Panc1 (cell line): ENCODE measurements around the gene PSMD7. TPM values are rescaled to one million over a fixed set of nuclear protein-coding genes. Genes with fewer than 3 reads are reported as not detected.

Experiments used
- ATAC-seq: fragments of 200-7000 bp; cut with Tn5 transposase; 2 replicates; pipeline ENCODE4 v1.9.1; 2020; ENCODE audit warnings: mild to moderate bottlenecking, moderate library complexity
- BruUV-seq: library from RNA; stranded (reverse); fragments of 400-500 nt; replicated peaks from 2 replicates; lab custom pipeline; 2021; lab: Mats Ljungman, UMichigan
- CTCF ChIA-PET: fragments of 300-600 bp; sonication (Branson Sonifier 250); formaldehyde crosslinking; loops from one replicate; lab custom pipeline; 2022; ENCODE audit warnings: antibody characterized with exemption; lab: Charles Lee
- POLR2A ChIA-PET: fragments of 300-600 bp; sonication (Branson Sonifier 250); formaldehyde crosslinking; loops from one replicate; lab custom pipeline; 2022; ENCODE audit warnings: antibody characterized with exemption; lab: Charles Lee
- DNase-seq: peaks from one replicate; pipeline ENCODE4 v3.0.0-alpha.2; 2010; ENCODE audit warnings: low read depth, low spot score
- H3K27ac ChIP-seq: 2 replicates; pipeline ENCODE4 v1.5.1; 2011; ENCODE audit warnings: mild to moderate bottlenecking, low read length, inconsistent platforms
- H3K27me3 ChIP-seq: fragments of 200-500 bp; sonication (Bioruptor generic); 2 replicates; pipeline ENCODE4 v1.6.0; 2014; ENCODE audit warnings: low read length, inconsistent platforms; ENCODE audit not compliant: control insufficient read depth, insufficient read depth
- H3K36me3 ChIP-seq: fragments of 200-500 bp; sonication (Bioruptor generic); 2 replicates; pipeline ENCODE4 v1.5.1; 2014; ENCODE audit warnings: inconsistent platforms, mild to moderate bottlenecking, low read length, moderate library complexity; ENCODE audit not compliant: control insufficient read depth, insufficient read depth
- H3K4me1 ChIP-seq: 2 replicates; pipeline ENCODE4 v1.5.1; 2011; ENCODE audit warnings: inconsistent platforms, mild to moderate bottlenecking, low read length, moderate library complexity; ENCODE audit not compliant: control insufficient read depth, insufficient read depth
- H3K4me3 ChIP-seq, 2 experiments: 2 replicates each; pipeline ENCODE4 v1.5.1; 2011 to 2012; ENCODE audit warnings: low read depth in 2 of 2, low read length in 2 of 2, mild to moderate bottlenecking in 2 of 2, inconsistent platforms in 1 of 2, moderate library complexity in 1 of 2
- H3K9me3 ChIP-seq: fragments of 200-500 bp; sonication (Bioruptor generic); 2 replicates; pipeline ENCODE4 v1.5.1; 2014; ENCODE audit warnings: low read depth, mild to moderate bottlenecking, inconsistent platforms, low read length, moderate library complexity; ENCODE audit not compliant: control insufficient read depth, insufficient read depth
- CTCF ChIP-seq: fragments of 450-650 bp; IDR thresholded peaks from 2 replicates; pipeline ENCODE4 v1.5.1; 2017; ENCODE audit warnings: mild to moderate bottlenecking
- POLR2AphosphoS5 ChIP-seq: IDR thresholded peaks from 2 replicates; pipeline ENCODE4 v1.6.1; 2012; ENCODE audit warnings: mild to moderate bottlenecking, low read depth, low read length, moderate library complexity
- SIN3A ChIP-seq: IDR thresholded peaks from 2 replicates; pipeline ENCODE4 v1.6.1; 2012; ENCODE audit warnings: low read depth, mild to moderate bottlenecking, low read length, moderate library complexity, borderline replicate concordance; ENCODE audit not compliant: insufficient read depth
- TCF7L2 ChIP-seq: IDR thresholded peaks from 2 replicates; pipeline ENCODE4 v1.6.1; 2011; ENCODE audit warnings: mild to moderate bottlenecking, low read depth, low read length, inconsistent platforms
- in situ Hi-C: cut with HindIII; loops from 2 replicates; pipeline ENCODE4 v1.10.0; 2016; ENCODE audit warnings: low sequenced_read_pairs, low pct_unique_long_range_greater_than_20kb
- intact Hi-C: fragments of 100-400 bp; cut with micrococcal nuclease; formaldehyde crosslinking; loops from one replicate; pipeline ENCODE4 v1.10.0; 2022; ENCODE audit not compliant: unreplicated experiment
- total RNA-seq: library from RNA; stranded (reverse); gene quantifications from one replicate; pipeline ENCODE4 v1.2.1, GENCODE V29; 2021; ENCODE audit not compliant: unreplicated experiment
- TF ChIP-seq, protein P1 (sequence below), 2 experiments: IDR thresholded peaks; 2 replicates each; pipeline ENCODE4 v1.6.1; 2011 to 2012; ENCODE audit warnings: low read depth in 2 of 2, control low read depth in 1 of 2, low read length in 1 of 2, mild to moderate bottlenecking in 1 of 2, moderate library complexity in 1 of 2; ENCODE audit not compliant: insufficient read depth in 1 of 2

The PSMD7 gene
- total RNA-seq, 1 experiment from 2014 or later, result 83.9 TPM

DNA sequence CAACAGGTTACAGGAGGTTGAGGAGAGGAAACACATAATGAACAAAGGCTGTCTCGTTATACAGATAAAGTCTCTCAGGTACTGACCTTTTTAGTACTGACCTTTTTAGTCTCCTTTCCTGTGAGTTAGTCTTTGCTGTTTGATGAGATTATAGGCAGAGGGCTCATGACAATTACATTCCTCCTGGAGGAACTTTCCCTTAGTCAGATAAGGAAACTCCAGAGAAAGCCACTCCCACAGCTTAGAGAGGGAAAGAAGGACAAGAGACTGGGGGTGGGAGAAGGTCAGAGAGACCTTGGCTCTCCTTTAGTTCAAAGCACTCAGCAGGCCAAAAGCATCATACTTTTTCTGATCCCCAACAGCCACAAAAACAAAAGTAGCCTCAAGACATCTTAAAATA, 15.3 kb upstream of the PSMD7 start:
- no peaks in the 10 kb centered on the region for H3K36me3 ChIP-seq
- ATAC-seq (no peak), DNase-seq (no peak)
- in situ Hi-C loops (no loop called here), intact Hi-C loops (no loop called here)
- BruUV-seq, result no TSS peak
- H3K9me3 ChIP-seq, result no peaks in the 10 kb centered on the region
- H3K4me3 ChIP-seq, result no peak overlapping the region
- no peaks in the 10 kb centered on the region for H3K27me3 ChIP-seq
- CTCF ChIA-PET, result no interaction called here
- no peak overlapping the region for H3K27ac ChIP-seq
- no peaks in the 10 kb centered on the region for H3K4me1 ChIP-seq
- POLR2A ChIA-PET, result no interaction called here
- TF ChIP-seq, protein P1, sequence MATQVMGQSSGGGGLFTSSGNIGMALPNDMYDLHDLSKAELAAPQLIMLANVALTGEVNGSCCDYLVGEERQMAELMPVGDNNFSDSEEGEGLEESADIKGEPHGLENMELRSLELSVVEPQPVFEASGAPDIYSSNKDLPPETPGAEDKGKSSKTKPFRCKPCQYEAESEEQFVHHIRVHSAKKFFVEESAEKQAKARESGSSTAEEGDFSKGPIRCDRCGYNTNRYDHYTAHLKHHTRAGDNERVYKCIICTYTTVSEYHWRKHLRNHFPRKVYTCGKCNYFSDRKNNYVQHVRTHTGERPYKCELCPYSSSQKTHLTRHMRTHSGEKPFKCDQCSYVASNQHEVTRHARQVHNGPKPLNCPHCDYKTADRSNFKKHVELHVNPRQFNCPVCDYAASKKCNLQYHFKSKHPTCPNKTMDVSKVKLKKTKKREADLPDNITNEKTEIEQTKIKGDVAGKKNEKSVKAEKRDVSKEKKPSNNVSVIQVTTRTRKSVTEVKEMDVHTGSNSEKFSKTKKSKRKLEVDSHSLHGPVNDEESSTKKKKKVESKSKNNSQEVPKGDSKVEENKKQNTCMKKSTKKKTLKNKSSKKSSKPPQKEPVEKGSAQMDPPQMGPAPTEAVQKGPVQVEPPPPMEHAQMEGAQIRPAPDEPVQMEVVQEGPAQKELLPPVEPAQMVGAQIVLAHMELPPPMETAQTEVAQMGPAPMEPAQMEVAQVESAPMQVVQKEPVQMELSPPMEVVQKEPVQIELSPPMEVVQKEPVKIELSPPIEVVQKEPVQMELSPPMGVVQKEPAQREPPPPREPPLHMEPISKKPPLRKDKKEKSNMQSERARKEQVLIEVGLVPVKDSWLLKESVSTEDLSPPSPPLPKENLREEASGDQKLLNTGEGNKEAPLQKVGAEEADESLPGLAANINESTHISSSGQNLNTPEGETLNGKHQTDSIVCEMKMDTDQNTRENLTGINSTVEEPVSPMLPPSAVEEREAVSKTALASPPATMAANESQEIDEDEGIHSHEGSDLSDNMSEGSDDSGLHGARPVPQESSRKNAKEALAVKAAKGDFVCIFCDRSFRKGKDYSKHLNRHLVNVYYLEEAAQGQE (IDR thresholded peaks at IDR 0.05; ENCODE audit: insufficient read depth in 1 of 2, low read depth in 2 of 2, low read length in 1 of 2), result no peak
- TF ChIP-seq TCF7L2 (no peak), SIN3A (no peak), CTCF (no peak), POLR2AphosphoS5 (no peak)

DNA sequence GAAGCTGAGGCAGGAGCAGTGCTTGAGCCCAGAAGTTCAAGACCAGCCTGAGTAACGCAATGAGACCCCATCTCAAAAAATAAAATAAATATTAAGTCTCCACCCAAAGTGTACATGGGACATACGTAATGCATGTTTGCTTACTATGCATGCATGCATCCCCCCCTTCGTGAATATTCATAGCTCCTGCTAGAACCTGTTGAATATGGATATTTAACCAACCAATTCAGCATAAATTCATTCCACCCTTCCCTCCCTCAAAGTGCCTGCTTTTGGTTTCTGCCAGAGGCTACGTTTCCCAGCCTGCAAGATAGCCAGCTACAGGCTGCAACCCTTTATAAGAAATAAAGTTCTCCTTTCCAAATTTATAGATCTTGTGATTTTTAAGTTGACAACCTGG, 12.9 kb upstream of the PSMD7 start:
- ChIA-PET POLR2A (no interaction called here), CTCF (no interaction called here)
- in situ Hi-C loops (no loop called here), intact Hi-C loops (no loop called here)
- Histone ChIP-seq H3K4me1 (no peaks in the 10 kb centered on the region), H3K9me3 (no peaks in the 10 kb centered on the region), H3K36me3 (no peaks in the 10 kb centered on the region), H3K27ac (no peak overlapping the region), H3K27me3 (no peaks in the 10 kb centered on the region), H3K4me3 (no peak overlapping the region)
- ATAC-seq (no peak), DNase-seq (no peak)
- no TSS peak for BruUV-seq
- TF ChIP-seq TCF7L2 (no peak), CTCF (no peak), POLR2AphosphoS5 (no peak), SIN3A (no peak)
- TF ChIP-seq, protein P1 (IDR thresholded peaks at IDR 0.05; ENCODE audit: insufficient read depth in 1 of 2, low read depth in 2 of 2, low read length in 1 of 2), result no peak
